Measurements from ENCODE around the gene HSPB7. TPM values are rescaled to one million over a fixed set of nuclear protein-coding genes. Genes with fewer than 3 reads are reported as not detected.

The HSPB7 gene
- total and polyA plus RNA-seq, 2 of the 8 experiments (the other 6 are each of a cell fraction or from before 2014, with no cell fraction given), result not detected

DNA sequence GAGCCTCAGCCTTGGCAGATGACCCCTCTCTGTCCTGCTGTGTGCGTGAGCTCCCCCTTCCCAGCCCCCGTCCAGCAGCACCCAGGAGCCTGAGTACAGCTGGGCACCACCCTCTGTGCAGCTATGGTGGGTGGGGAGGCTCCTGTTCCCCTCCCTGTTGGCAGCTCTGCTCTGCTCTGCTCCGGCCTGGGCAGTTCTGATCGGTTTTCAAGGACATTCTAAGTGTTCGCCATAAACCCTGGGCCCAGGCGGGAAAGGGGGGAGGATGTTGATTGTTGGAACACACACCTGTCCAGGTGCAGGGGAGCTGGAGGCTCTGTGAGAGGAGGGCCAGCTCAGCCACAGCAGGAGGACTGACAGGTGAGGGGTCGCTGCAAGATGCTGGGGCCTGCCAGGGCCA, 25.7 kb upstream of the HSPB7 start, which contains the start of gene CLCNKB:
Gene CLCNKB (plus strand): TSS at position 262 of the 400 bp plus-strand sequence. CDS start 711 bp downstream, outside the sequence.
- 69% methylated on average over 3 of the region's 7 CpGs; no CpG with 5 or more reads in 1 of the 2 experiments for WGBS, 2 experiments (ENCODE audit: extremely low coverage in 1 of 2, insufficient coverage in 1 of 2, insufficient read length in 1 of 2, insufficient replicate concordance in 2 of 2, low coverage in 1 of 2, low lambda C conversion rate in 2 of 2, missing lambda C conversion rate in 1 of 2)
- DNase-seq (ENCODE audit: low read depth in 1 of 2, low spot score in 2 of 2), result no peak
- Histone ChIP-seq H2AFZ (ENCODE audit: low read length) (no peak within 1 kb of the TSS), H3K23ac (ENCODE audit: insufficient read length) (no peak within 1 kb of the TSS), H3K4me2 (ENCODE audit: insufficient read depth in 1 of 2, low read depth in 2 of 2, low read length in 2 of 2) (no peak within 1 kb of the TSS), H2AK5ac (ENCODE audit: low read depth, low read length) (no peak within 1 kb of the TSS), H2BK15ac (ENCODE audit: low read length) (no peak within 1 kb of the TSS), H4K8ac (ENCODE audit: extremely low read depth, insufficient read depth, low read length) (peak within 1 kb of the TSS; percentile 68; the same call in 1 of the 2 replicates), H3K4me1 (replicated peaks in 1 of 4; ENCODE audit: control insufficient read depth in 3 of 4, insufficient read depth in 4 of 4, low read length in 3 of 4) (peaks cover 0 to 4% (median 0%) of the 10 kb centered on the region in 4 experiments; a peak in 3 of 7 replicates), H3K36me3 (ENCODE audit: control insufficient read depth in 2 of 4, insufficient read depth in 4 of 4, low read length in 3 of 4) (no peaks in the 10 kb centered on the region), H3K27me3 (replicated peaks in 1 of 4; ENCODE audit: control insufficient read depth in 3 of 4, extremely low read depth in 1 of 4, insufficient read depth in 3 of 4, low read length in 3 of 4) (peaks cover 0 to 6% (median 0%) of the 10 kb centered on the region in 4 experiments; a peak in 1 of 7 replicates), H4K91ac (replicated peaks; ENCODE audit: insufficient read length, low read length) (no peak within 1 kb of the TSS), H2BK5ac (ENCODE audit: low read depth, low read length) (no peak within 1 kb of the TSS), H3K9ac (replicated peaks in 1 of 4; ENCODE audit: extremely low read depth in 1 of 4, low read depth in 3 of 4, low read length in 3 of 4) (no peak within 1 kb of the TSS), H3K4ac (replicated peaks; ENCODE audit: insufficient read length, low read depth, low read length) (no peak within 1 kb of the TSS), H3K4me3 (ENCODE audit: extremely low read depth in 1 of 4, insufficient read depth in 2 of 4, low read depth in 3 of 4, low read length in 4 of 4) (no peak within 1 kb of the TSS), H4K5ac (ENCODE audit: insufficient read length, low read depth, low read length) (no peak within 1 kb of the TSS), H3K79me2 (ENCODE audit: control insufficient read depth in 1 of 2, insufficient read depth in 2 of 2, low read length in 2 of 2) (no peaks in the 10 kb centered on the region), H2BK120ac (replicated peaks; ENCODE audit: low read depth, low read length) (no peak within 1 kb of the TSS), H3K14ac (ENCODE audit: insufficient read length) (no peak within 1 kb of the TSS), H3K9me3 (ENCODE audit: insufficient read depth in 2 of 2, low read depth in 1 of 2, low read length in 1 of 2) (no peaks in the 10 kb centered on the region), H3K27ac (ENCODE audit: low read depth, low read length) (no peak within 1 kb of the TSS), H3K79me1 (ENCODE audit: low read depth, low read length) (no peaks in the 10 kb centered on the region), H2BK20ac (ENCODE audit: low read length) (no peak within 1 kb of the TSS), H3K23me2 (ENCODE audit: low read depth, low read length) (peaks cover under 1% of the 10 kb centered on the region), H2BK12ac (ENCODE audit: low read depth, low read length) (0 out of 2 replicates have a peak within 1 kb of the TSS, but pooled peaks have one; percentile 33), H4K20me1 (replicated peaks in 1 of 2; ENCODE audit: control insufficient read depth in 1 of 2, insufficient read depth in 2 of 2, low read length in 2 of 2) (no peaks in the 10 kb centered on the region), H3K56ac (replicated peaks; ENCODE audit: insufficient read length, low read depth, low read length) (no peak within 1 kb of the TSS), H3K18ac (ENCODE audit: extremely low read depth, low read length) (no peak within 1 kb of the TSS)
- FAIRE-seq, result no peak
- POLR2A ChIA-PET (ENCODE audit: partially characterized antibody), result interaction anchor here (2.2 kb wide), 1 partner anchor 25 kb away, joined by 5 read pairs; no protein-coding TSS in a partner anchor
- no peak for TF ChIP-seq BCL11A (IDR thresholded peaks at IDR 0.05; ENCODE audit: low read depth in 2 of 2, low read length in 2 of 2)
- no peak for TF ChIP-seq E2F6 (IDR thresholded peaks at IDR 0.05)
- TF ChIP-seq SRF (IDR thresholded peaks at IDR 0.05; ENCODE audit: low read depth, low read length), result no peak
- no peak for TF ChIP-seq EGR1 (IDR thresholded peaks at IDR 0.05; ENCODE audit: borderline replicate concordance, low read depth, low read length)
- TF ChIP-seq RBBP5 (IDR thresholded peaks at IDR 0.05; ENCODE audit: borderline replicate concordance, low read depth, low read length), result no peak
- no peak for TF ChIP-seq MAFK (IDR thresholded peaks at IDR 0.05; ENCODE audit: low read depth, low read length)
- TF ChIP-seq HDAC2 (IDR thresholded peaks at IDR 0.05; ENCODE audit: borderline replicate concordance in 1 of 2, low read depth in 2 of 2, low read length in 2 of 2), result no peak
- no peak for TF ChIP-seq RFX5 (IDR thresholded peaks at IDR 0.05; ENCODE audit: borderline replicate concordance, low read depth, low read length)
- TF ChIP-seq TEAD4 (IDR thresholded peaks at IDR 0.05; ENCODE audit: low read depth, low read length), result no peak
- no peak for TF ChIP-seq SIN3A (conservative IDR thresholded peaks at IDR 0.05 in 1 of 2, IDR thresholded peaks at IDR 0.05 in 1 of 2; ENCODE audit: low read depth in 1 of 2, low read length in 2 of 2)
- no peak for TF ChIP-seq GTF2F1 (IDR thresholded peaks at IDR 0.05; ENCODE audit: borderline replicate concordance, low read depth, low read length)
- CTCF ChIA-PET (ENCODE audit: partially characterized antibody), result interaction anchor here (1.1 to 5.6 kb wide), 6 partner anchors 12 to 143 kb away, joined by 4 to 41 read pairs (median 5); partner anchors contain the start of gene FAM131C
